BLaER1 treated with 17β-estradiol and CSF1 and Interleukin-3, amounts not matched to agents 10 nM and 100 nM (cell line): ENCODE results near the gene TSPAN10.

Source experiments
- H3K27ac ChIP-seq, 11 experiments: shearing (Covaris generic); formaldehyde crosslinking; 2 replicates each; pipeline ENCODE4 v1.8.1; 2022
- H3K27me3 ChIP-seq, 11 experiments: shearing (Covaris generic); formaldehyde crosslinking; 2 replicates each; pipeline ENCODE4 v1.8.1; 2022
- H3K36me3 ChIP-seq, 11 experiments: shearing (Covaris generic); formaldehyde crosslinking; 2 replicates each; pipeline ENCODE4 v1.8.1; 2022
- H3K4me1 ChIP-seq, 10 experiments: shearing (Covaris generic); formaldehyde crosslinking; 2 replicates each; pipeline ENCODE4 v1.8.1; 2022
- H3K4me2 ChIP-seq, 11 experiments: shearing (Covaris generic); formaldehyde crosslinking; 2 replicates each; pipeline ENCODE4 v1.8.1; 2022
- H3K4me3 ChIP-seq, 10 experiments: shearing (Covaris generic); formaldehyde crosslinking; 2 replicates each; pipeline ENCODE4 v1.8.1; 2022
- H3K9ac ChIP-seq, 11 experiments: shearing (Covaris generic); formaldehyde crosslinking; 2 replicates each; pipeline ENCODE4 v1.8.1; 2022
- H3K9me3 ChIP-seq, 11 experiments: shearing (Covaris generic); formaldehyde crosslinking; replicated peaks in 1 of 11; 2 replicates each; pipeline ENCODE4 v1.8.1; 2022
- H4K20me1 ChIP-seq, 11 experiments: shearing (Covaris generic); formaldehyde crosslinking; 2 replicates each; pipeline ENCODE4 v1.8.1; 2022
- Cebpa-rat ChIP-seq, 11 experiments: shearing (Covaris generic); IDR thresholded peaks; 2 replicates each; pipeline ENCODE4 v1.8.1; 2022

TSPAN10 gene

DNA sequence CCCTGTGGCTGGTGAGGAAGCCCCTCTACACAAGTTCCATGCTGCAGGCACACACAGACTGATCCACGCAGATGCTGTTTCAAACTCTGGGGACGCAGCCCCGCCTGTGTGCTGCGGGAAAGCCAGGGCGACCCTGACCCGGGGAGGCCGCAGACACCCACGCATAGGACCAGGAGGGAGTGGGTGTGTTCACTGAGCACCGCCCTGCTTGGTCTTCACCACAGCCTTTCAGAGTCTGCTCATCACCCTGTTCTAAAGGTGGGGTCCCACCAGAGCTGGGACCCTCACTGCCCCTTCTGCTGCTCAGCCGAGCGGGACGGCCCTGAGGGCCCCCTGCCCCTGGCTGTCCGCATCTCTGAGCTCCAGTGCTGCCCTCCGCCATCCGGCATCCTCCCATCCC, 7.5 kb downstream of the TSPAN10 start:
- H3K36me3 ChIP-seq: peaks cover 0 to 5% (median 0%) of the 10 kb centered on the region in 11 experiments; a peak in 1 of 22 replicates
- H3K4me2 ChIP-seq: peak overlapping the region; percentile 65 to 87 (median 72)
- no peak for TF ChIP-seq Cebpa-rat (IDR thresholded peaks at IDR 0.05)
- H3K9me3 ChIP-seq: peaks cover 14 to 20% (median 17%) of the 10 kb centered on the region in 11 experiments
- H3K4me3 ChIP-seq: no peak overlapping the region; a peak in 1 of 20 replicates
- H3K27ac ChIP-seq: peak overlapping the region in 5 of 11 experiments; percentile 28 to 54 (median 37); a peak in 7 of 22 replicates
- no peaks in the 10 kb centered on the region for H4K20me1 ChIP-seq
- H3K27me3 ChIP-seq: no peaks in the 10 kb centered on the region
- peaks cover 16 to 35% (median 26%) of the 10 kb centered on the region in 10 experiments for H3K4me1 ChIP-seq
- peak overlapping the region in 9 of 11 experiments; percentile 19 to 61 (median 40); a peak in 9 of 22 replicates for H3K9ac ChIP-seq

- TF ChIP-seq Cebpa-rat (IDR thresholded peaks at IDR 0.05): no peak
- H3K9me3 ChIP-seq: peaks cover 19 to 27% (median 23%) of the 10 kb centered on the region in 11 experiments
- H3K4me3 ChIP-seq: peak overlapping the region in 1 of 10 experiments; percentile 5; a peak in 1 of 20 replicates
- H3K27me3 ChIP-seq: no peaks in the 10 kb centered on the region
- peak overlapping the region in 8 of 11 experiments; percentile 16 to 54 (median 38); a peak in 11 of 22 replicates for H3K27ac ChIP-seq
- H4K20me1 ChIP-seq: no peaks in the 10 kb centered on the region
- H3K36me3 ChIP-seq: peaks cover 0 to 5% (median 0%) of the 10 kb centered on the region in 11 experiments; a peak in 1 of 22 replicates
- H3K9ac ChIP-seq: peak overlapping the region in 9 of 11 experiments; percentile 19 to 61 (median 40); a peak in 12 of 22 replicates
- peaks cover 16 to 35% (median 26%) of the 10 kb centered on the region in 10 experiments for H3K4me1 ChIP-seq
- peak overlapping the region; percentile 65 to 87 (median 72) for H3K4me2 ChIP-seq
Measured at GRCh38 chr17:81644976-81645952, 8.3 kb downstream of the TSPAN10 start.

DNA sequence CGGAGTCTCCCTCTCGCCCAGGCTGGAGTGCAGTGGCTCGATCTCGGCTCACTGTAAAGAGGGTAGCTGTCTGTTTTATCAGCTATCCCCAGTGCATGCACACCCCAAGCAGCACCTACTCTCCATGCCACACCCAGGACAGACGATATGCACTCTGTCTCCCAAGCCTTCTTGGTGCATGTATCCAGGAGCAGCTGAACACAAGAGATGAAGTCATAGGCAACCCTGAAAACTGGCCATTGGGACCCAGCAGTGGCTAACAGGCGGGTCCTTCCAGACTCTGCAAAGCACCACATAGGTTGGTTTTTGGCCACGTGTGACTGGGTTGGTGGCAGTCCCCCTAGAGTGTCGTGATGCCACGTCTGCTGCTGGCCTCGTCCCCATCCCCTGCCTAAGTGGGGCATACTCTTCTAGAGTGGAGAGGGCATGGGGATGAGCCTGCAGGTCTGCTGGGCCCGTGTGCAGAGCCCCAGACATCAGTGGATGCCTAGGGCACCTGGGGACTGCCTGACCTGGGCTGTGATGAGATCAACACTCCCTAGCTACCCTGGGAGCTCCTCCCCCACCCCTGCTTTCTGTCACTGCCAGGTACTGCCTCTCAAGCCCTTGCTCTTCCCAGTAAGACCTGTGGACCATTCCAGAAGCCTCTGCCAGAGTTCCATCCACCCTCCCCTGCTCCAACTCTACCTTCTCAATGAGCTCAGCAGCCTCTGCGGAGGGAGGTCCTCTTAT, 10.0 kb downstream of the TSPAN10 start:
- H3K9me3 ChIP-seq: peaks cover 19 to 28% (median 24%) of the 10 kb centered on the region in 11 experiments
- peaks cover 16 to 37% (median 35%) of the 10 kb centered on the region in 10 experiments for H3K4me1 ChIP-seq
- no peak overlapping the region for H3K4me3 ChIP-seq
- no peak overlapping the region for H3K27ac ChIP-seq
- TF ChIP-seq Cebpa-rat (IDR thresholded peaks at IDR 0.05): no peak
- peaks cover 0 to 5% (median 0%) of the 10 kb centered on the region in 11 experiments; a peak in 1 of 22 replicates for H3K36me3 ChIP-seq
- H3K9ac ChIP-seq: no peak overlapping the region
- no peak overlapping the region for H3K4me2 ChIP-seq
- H3K27me3 ChIP-seq: no peaks in the 10 kb centered on the region
- no peaks in the 10 kb centered on the region for H4K20me1 ChIP-seq

DNA sequence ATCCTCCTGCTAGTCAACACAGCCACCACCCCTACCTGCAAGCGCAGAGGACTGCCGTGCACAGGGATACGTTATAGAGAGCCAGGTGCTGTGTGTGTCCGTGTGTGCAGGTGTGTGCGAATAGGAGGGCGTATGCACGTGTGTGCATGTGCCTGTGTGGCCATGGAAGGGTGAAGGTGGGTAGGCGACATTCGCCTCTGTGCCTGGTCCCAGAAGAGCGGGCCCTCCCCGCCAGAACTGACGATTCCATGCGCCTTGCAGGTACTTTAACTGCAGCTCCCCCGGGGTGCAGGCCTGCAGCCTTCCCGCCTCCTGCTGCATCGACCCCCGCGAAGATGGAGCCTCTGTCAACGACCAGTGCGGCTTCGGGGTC, 10.6 kb downstream of the TSPAN10 start:
- Histone ChIP-seq H4K20me1 (no peaks in the 10 kb centered on the region), H3K36me3 (peaks cover 0 to 5% (median 0%) of the 10 kb centered on the region in 11 experiments; a peak in 1 of 22 replicates), H3K27me3 (no peaks in the 10 kb centered on the region), H3K27ac (no peak overlapping the region), H3K4me3 (no peak overlapping the region), H3K4me1 (peaks cover 18 to 40% (median 34%) of the 10 kb centered on the region in 10 experiments), H3K9ac (no peak overlapping the region), H3K9me3 (peaks cover 19 to 28% (median 24%) of the 10 kb centered on the region in 11 experiments), H3K4me2 (no peak overlapping the region)
- TF ChIP-seq Cebpa-rat (IDR thresholded peaks at IDR 0.05): no peak

DNA sequence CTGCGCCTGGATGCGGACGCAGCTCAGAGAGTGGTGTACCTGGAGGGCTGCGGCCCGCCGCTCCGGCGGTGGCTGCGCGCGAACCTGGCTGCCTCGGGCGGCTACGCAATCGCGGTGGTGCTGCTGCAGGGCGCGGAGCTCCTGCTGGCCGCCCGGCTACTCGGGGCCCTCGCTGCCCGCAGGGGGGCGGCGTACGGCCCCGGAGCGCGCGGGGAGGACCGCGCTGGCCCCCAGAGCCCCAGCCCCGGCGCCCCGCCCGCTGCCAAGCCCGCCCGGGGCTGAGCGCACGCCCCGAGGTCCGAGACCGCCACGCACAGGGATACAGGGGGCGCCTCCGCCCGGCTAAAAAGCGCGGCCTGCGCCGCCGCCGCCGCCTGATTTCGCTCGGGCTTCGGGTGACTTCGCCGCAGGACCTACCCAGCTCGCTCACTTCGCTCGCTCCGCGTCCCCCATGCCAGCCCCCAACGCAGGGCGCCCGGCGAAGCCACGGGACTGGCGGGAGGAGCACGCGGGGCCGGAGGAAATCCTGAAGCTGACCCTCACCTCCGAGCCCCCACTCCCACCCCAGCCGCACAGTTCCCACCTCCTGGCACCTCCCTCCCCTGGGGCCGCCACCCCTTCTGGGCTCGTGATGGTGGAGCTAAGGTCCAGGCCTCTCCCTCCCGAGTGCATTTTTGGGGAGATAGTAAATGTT, 11.2 kb downstream of the TSPAN10 start:
- no peak overlapping the region for H3K4me3 ChIP-seq
- H4K20me1 ChIP-seq: no peaks in the 10 kb centered on the region
- H3K4me2 ChIP-seq: no peak overlapping the region
- no peak overlapping the region for H3K27ac ChIP-seq
- no peak overlapping the region for H3K9ac ChIP-seq
- H3K4me1 ChIP-seq: peaks cover 24 to 45% (median 39%) of the 10 kb centered on the region in 10 experiments
- H3K27me3 ChIP-seq: no peaks in the 10 kb centered on the region
- H3K36me3 ChIP-seq: peaks cover 0 to 5% (median 0%) of the 10 kb centered on the region in 11 experiments; a peak in 1 of 22 replicates
- peaks cover 19 to 28% (median 24%) of the 10 kb centered on the region in 11 experiments for H3K9me3 ChIP-seq
- TF ChIP-seq Cebpa-rat (IDR thresholded peaks at IDR 0.05): no peak

- Histone ChIP-seq H3K36me3 (peaks cover 0 to 5% (median 0%) of the 10 kb centered on the region in 11 experiments; a peak in 1 of 22 replicates), H3K27ac (no peak overlapping the region), H3K9me3 (peaks cover 19 to 28% (median 24%) of the 10 kb centered on the region in 11 experiments), H3K27me3 (no peaks in the 10 kb centered on the region), H3K4me2 (no peak overlapping the region), H3K9ac (no peak overlapping the region), H3K4me3 (no peak overlapping the region), H4K20me1 (no peaks in the 10 kb centered on the region), H3K4me1 (peaks cover 29 to 50% (median 45%) of the 10 kb centered on the region in 10 experiments)
- TF ChIP-seq Cebpa-rat (IDR thresholded peaks at IDR 0.05): no peak
Measured at GRCh38 chr17:81648707-81649085, 11.7 kb downstream of the TSPAN10 start.

GRCh38 chr17:81650951-81651350, 14.0 kb downstream of the TSPAN10 start:
- Histone ChIP-seq H3K4me3 (no peak overlapping the region), H3K4me2 (peak overlapping the region in 5 of 11 experiments; percentile 28 to 54 (median 53); a peak in 9 of 22 replicates), H3K4me1 (peaks cover 30 to 52% (median 46%) of the 10 kb centered on the region in 10 experiments), H3K9ac (peak overlapping the region in 1 of 11 experiments; percentile 23; a peak in 1 of 22 replicates), H4K20me1 (no peaks in the 10 kb centered on the region), H3K9me3 (peaks cover 19 to 28% (median 24%) of the 10 kb centered on the region in 11 experiments), H3K27me3 (no peaks in the 10 kb centered on the region), H3K36me3 (peaks cover 0 to 5% (median 0%) of the 10 kb centered on the region in 11 experiments; a peak in 1 of 22 replicates), H3K27ac (no peak overlapping the region; a peak in 1 of 22 replicates)
- no peak for TF ChIP-seq Cebpa-rat (IDR thresholded peaks at IDR 0.05)

GRCh38 chr17:81651692-81652091, 14.7 kb downstream of the TSPAN10 start:
- H3K27ac ChIP-seq: no peak overlapping the region
- peaks cover 0 to 5% (median 0%) of the 10 kb centered on the region in 11 experiments; a peak in 1 of 22 replicates for H3K36me3 ChIP-seq
- H3K9me3 ChIP-seq: peaks cover 19 to 28% (median 24%) of the 10 kb centered on the region in 11 experiments
- H3K4me1 ChIP-seq: peaks cover 37 to 60% (median 54%) of the 10 kb centered on the region in 10 experiments
- H4K20me1 ChIP-seq: no peaks in the 10 kb centered on the region
- H3K9ac ChIP-seq: no peak overlapping the region
- H3K4me3 ChIP-seq: no peak overlapping the region
- H3K4me2 ChIP-seq: peak overlapping the region in 8 of 11 experiments; percentile 18 to 54 (median 35); a peak in 11 of 22 replicates
- no peaks in the 10 kb centered on the region for H3K27me3 ChIP-seq
- TF ChIP-seq Cebpa-rat (IDR thresholded peaks at IDR 0.05): no peak
